ENCODE results near the gene INSYN1.

DNA sequence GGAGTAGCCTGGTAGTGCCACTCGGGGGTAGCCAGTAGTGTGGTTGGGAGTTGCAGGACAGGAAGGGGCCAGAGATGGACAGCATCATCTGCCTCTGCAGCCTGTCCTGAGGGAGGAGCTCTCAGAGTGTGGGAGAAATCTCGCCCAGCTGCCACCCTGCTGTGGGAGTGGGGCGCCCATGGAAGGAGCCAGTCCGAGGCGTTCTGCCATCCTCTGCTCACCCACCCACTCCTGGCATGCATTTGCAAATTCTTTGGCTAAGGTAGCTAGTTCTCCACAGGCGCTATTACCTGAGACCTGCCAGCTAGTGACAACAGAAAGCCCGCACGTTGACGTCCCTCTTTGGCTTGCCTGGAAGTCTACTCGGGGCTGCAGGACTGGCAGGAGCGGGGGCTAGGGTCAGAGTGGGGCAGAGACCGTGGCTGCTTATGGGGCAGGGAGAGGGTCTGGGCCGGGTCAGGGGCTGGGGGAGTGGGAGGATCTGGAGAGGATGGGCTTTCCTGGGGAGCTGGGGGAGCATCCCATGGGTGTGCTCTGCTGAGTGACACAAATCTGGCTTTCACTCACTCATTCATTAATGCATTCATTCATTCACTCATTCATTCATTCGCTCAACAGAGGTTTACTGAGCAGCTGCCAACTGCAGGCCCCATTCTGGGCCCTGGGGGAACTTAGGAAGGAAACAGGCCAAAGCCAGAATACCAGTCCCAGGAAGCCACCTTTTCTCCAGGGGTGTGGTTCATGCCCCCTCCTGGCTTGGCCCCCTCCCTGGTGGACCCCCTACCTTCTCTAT is 44.4 kb upstream of the INSYN1 start:
- TF ChIP-seq, protein P1, sequence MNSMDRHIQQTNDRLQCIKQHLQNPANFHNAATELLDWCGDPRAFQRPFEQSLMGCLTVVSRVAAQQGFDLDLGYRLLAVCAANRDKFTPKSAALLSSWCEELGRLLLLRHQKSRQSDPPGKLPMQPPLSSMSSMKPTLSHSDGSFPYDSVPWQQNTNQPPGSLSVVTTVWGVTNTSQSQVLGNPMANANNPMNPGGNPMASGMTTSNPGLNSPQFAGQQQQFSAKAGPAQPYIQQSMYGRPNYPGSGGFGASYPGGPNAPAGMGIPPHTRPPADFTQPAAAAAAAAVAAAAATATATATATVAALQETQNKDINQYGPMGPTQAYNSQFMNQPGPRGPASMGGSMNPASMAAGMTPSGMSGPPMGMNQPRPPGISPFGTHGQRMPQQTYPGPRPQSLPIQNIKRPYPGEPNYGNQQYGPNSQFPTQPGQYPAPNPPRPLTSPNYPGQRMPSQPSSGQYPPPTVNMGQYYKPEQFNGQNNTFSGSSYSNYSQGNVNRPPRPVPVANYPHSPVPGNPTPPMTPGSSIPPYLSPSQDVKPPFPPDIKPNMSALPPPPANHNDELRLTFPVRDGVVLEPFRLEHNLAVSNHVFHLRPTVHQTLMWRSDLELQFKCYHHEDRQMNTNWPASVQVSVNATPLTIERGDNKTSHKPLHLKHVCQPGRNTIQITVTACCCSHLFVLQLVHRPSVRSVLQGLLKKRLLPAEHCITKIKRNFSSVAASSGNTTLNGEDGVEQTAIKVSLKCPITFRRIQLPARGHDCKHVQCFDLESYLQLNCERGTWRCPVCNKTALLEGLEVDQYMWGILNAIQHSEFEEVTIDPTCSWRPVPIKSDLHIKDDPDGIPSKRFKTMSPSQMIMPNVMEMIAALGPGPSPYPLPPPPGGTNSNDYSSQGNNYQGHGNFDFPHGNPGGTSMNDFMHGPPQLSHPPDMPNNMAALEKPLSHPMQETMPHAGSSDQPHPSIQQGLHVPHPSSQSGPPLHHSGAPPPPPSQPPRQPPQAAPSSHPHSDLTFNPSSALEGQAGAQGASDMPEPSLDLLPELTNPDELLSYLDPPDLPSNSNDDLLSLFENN (IDR thresholded peaks at IDR 0.05; ENCODE audit: low read depth in 2 of 2, low read length in 2 of 2): no peak
- no peak for TF ChIP-seq MEF2A (IDR thresholded peaks at IDR 0.05; ENCODE audit: control insufficient read depth, low read depth, low read length)
- no peak for TF ChIP-seq FIP1L1 (IDR thresholded peaks at IDR 0.05; ENCODE audit: low read depth, low read length, poor library complexity, severe bottlenecking)
- TF ChIP-seq SMC3 (conservative IDR thresholded peaks at IDR 0.05; ENCODE audit: insufficient read depth, low read depth, low read length): no peak
- TF ChIP-seq CBFB (CRISPR knock-in tag; IDR thresholded peaks at IDR 0.05): no peak
- no peak for TF ChIP-seq ZNF785 (CRISPR knock-in tag; IDR thresholded peaks at IDR 0.05)
- TF ChIP-seq TCF7L2 (IDR thresholded peaks at IDR 0.05; ENCODE audit: low read depth, low read length): no peak
- TF ChIP-seq, protein P2, sequence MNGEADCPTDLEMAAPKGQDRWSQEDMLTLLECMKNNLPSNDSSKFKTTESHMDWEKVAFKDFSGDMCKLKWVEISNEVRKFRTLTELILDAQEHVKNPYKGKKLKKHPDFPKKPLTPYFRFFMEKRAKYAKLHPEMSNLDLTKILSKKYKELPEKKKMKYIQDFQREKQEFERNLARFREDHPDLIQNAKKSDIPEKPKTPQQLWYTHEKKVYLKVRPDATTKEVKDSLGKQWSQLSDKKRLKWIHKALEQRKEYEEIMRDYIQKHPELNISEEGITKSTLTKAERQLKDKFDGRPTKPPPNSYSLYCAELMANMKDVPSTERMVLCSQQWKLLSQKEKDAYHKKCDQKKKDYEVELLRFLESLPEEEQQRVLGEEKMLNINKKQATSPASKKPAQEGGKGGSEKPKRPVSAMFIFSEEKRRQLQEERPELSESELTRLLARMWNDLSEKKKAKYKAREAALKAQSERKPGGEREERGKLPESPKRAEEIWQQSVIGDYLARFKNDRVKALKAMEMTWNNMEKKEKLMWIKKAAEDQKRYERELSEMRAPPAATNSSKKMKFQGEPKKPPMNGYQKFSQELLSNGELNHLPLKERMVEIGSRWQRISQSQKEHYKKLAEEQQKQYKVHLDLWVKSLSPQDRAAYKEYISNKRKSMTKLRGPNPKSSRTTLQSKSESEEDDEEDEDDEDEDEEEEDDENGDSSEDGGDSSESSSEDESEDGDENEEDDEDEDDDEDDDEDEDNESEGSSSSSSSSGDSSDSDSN (IDR thresholded peaks at IDR 0.05; ENCODE audit: borderline replicate concordance in 1 of 2, low read depth in 2 of 2, low read length in 2 of 2): no peak
- TF ChIP-seq SMAD3 (CRISPR knock-in tag; conservative IDR thresholded peaks at IDR 0.05): no peak
- no peak for TF ChIP-seq BACH1 (tag; IDR thresholded peaks at IDR 0.05)
- TF ChIP-seq POLR2AphosphoS2 (IDR thresholded peaks at IDR 0.05; ENCODE audit: low read length): no peak
- TF ChIP-seq POLR2A (conservative IDR thresholded peaks at IDR 0.05): no peak

Data from K562 (cell line).